Medulla oblongata (tissue), 1 donor: ENCODE results near the gene RER1.

Source experiments
- DNase-seq: peaks from one replicate; pipeline ENCODE4 v3.0.0-alpha.2; 2015; ENCODE audit errors: extremely low spot score

Gene RER1

GRCh38 chr1:2445162-2445822 is 53.7 kb downstream of the RER1 start:
- DNase-seq = no peak

GRCh38 chr1:2445823-2446215 is 54.2 kb downstream of the RER1 start:
- no peak for DNase-seq

DNA sequence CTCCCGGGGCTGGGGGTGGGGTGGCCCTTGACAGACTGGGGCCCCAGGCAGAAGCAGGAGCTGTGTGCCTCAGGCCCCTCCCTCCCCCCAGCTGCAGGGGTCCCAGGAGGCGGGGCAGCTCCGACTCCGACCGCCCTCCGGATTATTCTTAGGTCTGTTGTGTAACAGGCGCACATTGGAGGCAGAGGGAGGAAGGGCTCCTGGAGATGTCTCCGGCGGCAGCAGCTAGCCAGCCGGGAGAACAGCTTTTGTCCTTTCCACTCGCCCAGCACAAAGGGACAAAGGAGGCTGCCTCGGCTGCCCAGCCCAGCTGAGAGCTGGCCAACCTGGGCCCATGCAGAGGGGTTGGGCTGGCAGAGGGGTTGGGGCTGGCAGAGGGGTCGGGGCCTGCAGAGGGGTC is 54.8 kb downstream of the RER1 start:
- peak; percentile 88 for DNase-seq

DNA sequence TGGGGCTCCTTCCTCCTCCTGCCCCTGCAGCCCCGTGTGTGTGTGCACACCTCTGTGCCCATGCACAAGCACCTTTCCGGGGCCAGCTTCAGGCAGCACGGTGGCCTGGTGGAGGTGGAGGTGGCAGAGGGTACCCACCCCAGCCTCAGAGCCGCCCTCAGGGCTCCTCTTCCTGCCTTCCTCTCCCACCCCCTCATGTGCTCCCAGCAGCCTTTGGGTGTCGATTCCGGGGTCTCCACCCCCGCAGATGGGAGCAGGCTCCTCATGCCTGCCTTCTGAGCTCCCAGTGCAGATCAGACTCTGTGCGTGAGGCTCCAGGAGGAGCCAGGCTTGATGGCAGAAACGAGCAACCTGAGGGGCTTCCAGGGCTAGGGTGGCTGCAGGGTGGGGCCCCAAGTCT is 55.2 kb downstream of the RER1 start:
- no peak for DNase-seq

DNA sequence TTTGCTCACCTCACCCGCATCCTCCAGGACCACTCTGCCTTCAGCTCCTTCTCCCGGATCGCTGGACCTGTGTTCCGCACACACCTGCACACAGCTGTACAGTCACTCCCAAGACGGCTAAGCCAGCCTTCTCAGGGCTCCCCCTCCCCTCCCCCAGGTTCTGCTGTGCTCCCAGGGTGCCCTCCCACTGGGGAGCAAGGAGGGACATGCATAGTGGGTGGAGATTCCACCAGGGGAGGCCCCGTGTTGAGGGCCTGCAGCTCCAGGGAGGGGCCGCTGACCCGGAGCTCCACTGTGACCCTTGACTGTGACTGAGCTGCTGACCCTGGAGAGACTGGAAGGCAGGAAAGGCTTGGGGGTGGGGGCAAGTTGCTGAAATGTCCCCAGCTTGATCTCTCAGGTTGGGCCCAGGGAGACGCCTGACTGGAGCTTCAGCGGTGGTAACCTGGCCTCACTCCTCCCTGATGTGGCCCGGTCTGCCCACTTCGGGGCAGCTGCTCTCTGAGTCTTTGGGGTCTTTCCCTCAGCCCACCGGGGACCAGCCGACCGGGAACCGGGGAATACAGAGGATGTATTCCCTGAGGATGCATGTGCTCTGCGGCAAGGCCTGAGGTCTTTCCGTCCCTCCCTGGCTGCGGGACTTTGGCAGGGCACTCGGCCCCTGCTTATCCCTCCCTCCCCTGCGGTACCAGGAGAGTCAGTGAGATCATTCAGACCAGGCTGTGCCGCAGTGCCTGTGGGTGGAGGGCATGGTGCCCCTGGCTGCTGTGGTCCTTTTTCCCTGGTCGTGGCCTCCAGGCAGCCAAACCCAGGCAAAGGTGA is 55.8 kb downstream of the RER1 start:
- no peak for DNase-seq

GRCh38 chr1:2448098-2448445 is 56.4 kb downstream of the RER1 start:
- DNase-seq = no peak

- peak; percentile 64 for DNase-seq
These were observed 58.2 kb downstream of the RER1 start for GRCh38 chr1:2449636-2450454.

DNA sequence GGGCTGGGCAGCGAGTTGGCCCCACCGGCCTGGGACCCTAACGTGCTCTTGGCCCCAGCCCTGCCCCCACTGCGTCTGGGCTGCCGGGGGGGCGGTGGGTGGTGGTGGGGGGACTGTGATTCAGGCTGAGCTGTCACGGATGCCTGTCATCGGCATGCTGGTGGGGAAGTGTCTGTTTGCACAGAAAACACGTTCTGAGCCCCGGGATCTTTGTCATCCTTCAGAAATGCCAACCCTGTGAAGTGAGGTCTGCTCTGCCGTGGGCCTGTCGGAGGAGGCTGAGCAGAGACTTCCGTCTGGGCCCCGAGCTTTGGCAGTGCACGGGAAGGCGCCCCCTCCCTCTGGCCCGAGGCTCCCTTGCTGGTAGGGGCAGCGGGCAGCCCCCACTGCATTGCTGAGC is 60.1 kb downstream of the RER1 start:
- no peak for DNase-seq

DNA sequence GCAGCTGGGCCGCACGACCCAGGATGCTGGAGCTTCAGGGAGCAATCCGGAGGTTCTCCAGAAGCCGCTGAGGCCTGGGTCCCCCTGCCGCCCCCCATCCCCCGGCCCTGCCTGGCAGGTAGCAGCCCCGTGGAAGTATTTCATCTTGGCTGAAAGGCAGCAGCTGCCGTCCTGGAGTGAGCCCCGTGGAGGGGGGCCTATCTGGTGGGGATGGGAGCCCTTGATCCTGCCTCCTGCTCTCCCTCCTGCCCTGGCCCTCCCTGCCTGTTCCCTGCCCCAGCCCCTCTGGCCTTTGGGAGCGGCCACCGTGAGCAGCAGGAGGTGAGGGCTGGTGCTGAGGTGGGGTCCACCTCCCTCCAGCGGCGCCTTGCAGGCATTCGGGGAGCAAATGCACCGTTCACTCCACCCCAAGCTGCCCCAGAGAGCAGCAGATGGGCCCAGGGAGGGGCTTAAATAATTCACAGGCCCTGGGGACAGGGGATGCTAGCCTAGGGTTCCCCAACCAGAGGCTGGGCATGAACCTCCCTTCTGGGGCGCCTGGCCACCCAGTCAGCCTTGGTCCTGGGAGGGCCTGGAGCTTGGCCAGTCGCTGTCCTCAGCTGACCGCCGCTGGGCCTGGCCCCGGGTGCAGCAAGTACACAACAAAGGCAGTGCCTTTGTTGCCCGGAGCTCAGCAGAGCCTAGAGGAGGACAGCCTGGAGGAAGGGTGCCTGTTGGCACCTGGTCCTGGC is 60.7 kb downstream of the RER1 start:
- peak; percentile 88 for DNase-seq

DNA sequence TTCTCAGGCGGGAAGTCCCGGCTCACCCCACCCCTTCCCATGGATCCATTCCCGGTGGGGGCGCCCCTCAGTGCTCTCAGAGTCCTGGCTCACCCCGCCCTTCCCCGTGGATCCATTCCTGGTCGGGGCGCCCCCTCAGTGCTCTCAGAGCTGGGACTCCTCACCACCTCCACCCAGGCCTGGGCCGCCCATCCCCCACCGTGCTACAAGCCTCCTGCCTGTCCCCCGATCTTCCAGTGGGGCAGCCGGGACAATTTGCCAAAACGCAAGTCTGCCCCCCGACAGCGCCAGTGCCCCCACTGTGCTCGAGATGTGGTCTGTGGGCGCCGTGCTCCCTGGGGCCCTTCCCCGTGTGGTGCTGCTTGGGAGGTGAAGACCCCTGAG is 61.3 kb downstream of the RER1 start:
- DNase-seq = no peak

DNA sequence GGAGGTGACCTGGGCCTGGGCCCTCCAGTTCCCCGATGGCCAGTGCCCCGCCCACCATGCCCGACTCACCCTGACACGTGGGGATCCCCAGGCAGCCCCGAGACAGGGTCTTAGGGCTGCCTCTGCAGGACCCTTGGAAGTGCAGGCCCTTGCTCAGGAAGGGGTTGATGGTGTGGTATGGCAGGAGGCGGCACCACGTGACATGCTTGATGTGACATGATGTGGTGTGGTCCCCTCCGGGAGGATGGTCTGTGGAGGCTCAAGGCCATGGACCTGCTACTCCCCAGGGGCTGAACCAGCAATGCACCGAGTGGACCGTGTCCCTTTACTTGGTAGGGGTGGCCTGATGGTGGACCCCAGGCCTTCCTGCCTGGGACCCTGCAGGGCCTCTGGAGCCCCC is 62.6 kb downstream of the RER1 start:
- DNase-seq = no peak
